GM12875 (cell line): ENCODE data around the gene MAMSTR.

Experiments
- H3K4me3 ChIP-seq: one replicate; pipeline ENCODE4 v1.5.1; 2011; ENCODE audit warnings: low read depth, low read length, control low read depth
- CTCF ChIP-seq: IDR thresholded peaks from 2 replicates; pipeline ENCODE4 v1.5.1; 2011; ENCODE audit warnings: low read depth, mild to moderate bottlenecking, control low read depth, inconsistent platforms, low read length, moderate library complexity, borderline replicate concordance; ENCODE audit not compliant: insufficient read depth

Gene MAMSTR

GRCh38 chr19:48714759-48715675 lies 4.5 kb downstream of the MAMSTR start:
- TF ChIP-seq CTCF, result no peak
- H3K4me3 ChIP-seq, result peak overlapping the region; percentile 57

DNA sequence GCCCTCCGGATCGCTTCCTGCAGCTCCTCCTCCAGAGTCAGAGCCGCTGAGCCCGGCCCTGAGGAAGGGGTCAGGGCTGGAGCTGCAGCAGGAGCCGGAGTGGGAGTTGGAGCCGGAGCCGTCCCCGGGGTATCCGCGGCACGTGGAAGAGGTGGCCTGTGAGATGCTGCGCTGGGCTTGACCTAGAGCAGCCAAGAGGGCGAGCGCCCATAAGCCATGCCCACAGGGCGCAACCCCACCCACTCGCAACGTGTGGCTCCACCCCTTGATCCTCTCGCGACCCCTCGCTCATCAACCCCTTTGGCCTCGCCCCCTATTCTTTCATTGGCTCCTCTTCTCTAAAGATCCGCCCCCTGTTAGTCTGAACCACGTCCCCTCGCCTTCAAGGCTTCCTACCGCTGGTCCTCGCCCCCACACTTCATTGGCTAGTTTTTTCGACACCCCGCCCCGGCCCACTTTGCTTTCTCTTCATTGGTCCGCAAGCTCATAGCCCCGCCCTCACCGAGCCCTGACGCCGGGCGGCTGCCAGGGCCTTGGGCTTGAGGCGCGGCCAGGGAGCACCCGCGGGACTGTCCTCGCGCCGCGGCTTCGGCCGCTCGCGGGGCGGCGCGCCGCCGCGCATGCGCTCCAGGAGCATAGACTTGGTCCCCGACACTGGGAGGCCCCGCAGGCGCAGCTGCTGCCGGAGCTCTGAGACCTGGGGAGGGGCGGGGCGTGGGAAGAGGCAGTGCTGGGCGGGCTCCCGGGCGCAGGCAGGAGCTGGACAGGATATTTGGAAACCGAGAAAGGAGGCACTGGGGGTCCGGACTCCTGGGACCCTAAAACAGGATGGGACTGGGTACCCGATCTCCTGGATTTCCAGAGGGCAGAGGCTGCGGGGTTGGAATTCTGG lies 5.4 kb downstream of the MAMSTR start:
- TF ChIP-seq CTCF, result no peak

DNA sequence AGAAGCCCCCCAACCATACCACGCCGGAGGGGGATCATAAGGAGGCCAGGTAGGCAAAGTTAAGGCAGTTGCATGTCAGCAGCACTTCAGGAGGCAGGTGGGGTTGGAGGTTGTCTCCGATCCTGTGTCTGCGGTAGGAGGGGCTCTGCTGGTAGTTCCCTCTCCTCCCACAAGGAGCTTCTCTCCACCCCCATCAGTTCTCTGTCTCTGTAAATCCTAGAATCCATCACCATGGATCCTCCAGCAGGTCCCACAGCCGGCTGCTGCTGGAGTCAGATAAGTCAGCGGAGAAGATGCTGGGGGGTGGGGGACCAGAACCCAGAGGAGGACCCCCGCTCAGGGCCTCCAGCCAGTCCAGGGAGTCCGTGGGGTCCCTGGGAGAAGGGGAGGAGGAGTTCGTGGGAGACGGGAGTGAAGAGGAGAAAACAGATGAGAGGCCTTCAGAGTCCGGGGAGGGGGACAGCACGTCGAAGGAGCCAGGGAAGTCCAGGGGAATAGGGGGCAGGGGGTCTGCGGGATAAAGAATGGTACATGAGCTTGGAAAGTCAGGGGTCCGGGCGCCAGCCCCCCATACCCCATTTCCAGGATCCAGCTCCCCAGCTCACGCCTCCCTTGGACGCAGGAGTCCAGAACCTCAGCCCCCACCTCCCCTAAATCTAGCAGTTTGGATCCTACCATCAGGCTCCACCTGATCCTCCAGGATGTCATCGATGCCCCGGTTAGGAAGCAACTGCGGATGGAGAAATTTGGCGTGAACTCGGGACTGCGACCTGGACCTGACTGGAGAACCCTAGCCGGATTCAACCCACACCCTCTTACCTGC lies 6.3 kb downstream of the MAMSTR start:
- TF ChIP-seq CTCF, result no peak; the same call in 1 of the 2 replicates
- H3K4me3 ChIP-seq, result peak overlapping the region; percentile 58

More for the DNA sequence above, 5.4 kb downstream of the MAMSTR start:
- H3K4me3 ChIP-seq, result peak overlapping the region; percentile 58

DNA sequence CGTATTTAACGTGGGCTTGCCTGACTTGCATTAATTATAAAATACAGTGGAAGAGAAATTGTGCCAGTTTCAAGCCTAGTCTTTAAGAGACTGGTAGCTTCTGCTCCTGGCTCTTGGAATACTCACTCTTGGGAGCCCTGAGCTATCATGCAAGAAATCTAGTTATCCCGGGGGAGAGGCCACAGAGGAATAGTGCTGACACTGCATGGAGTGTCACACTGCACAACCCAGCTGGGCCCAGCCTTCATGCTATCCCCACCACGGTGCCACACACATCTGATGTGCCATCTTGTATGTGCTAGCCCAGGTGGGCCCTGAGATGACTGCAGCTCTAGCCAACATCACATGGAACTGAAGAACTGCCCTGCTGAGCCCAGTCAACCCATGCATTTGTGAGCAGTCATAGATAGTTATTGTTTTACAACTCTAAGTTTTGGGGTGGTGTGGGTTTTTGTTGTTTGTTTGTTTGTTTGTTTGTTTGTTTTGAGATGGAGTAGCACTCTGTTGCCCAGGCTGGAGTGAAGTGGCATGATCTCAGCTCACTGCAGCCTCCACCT lies 8.3 kb downstream of the MAMSTR start:
- TF ChIP-seq CTCF, result no peak

GRCh38 chr19:48708471-48708870 lies 11.1 kb downstream of the MAMSTR start:
- no peak for TF ChIP-seq CTCF
- H3K4me3 ChIP-seq, result no peak overlapping the region

More for the DNA sequence above, 8.3 kb downstream of the MAMSTR start:
- no peak overlapping the region for H3K4me3 ChIP-seq

DNA sequence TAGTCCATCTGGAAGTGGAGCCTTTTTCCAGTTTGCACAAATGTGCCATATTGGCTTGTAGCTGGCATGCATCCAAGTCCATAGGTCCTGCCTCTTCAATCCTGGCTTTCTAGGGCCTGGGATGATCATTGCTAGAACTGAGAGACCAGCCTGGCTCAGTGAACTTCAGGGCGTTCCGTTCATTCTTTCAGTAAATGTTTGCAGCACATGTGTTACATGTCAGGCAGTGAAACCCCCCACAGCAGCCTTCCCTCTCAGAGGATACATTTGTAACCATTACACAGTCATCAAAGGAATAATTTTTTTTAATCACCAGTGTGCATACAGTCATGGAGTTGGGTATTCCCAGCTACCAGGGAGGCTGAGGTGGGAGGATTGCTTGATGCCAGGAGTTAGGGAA lies 14.1 kb downstream of the MAMSTR start:
- H3K4me3 ChIP-seq, result no peak overlapping the region
- TF ChIP-seq CTCF, result no peak
